Activated CD8-positive, alpha-beta memory T cell treated with anti-CD3 and anti-CD28 coated beads, Interleukin-2, amount 50 U/mL, for 24 hours (primary cell): ENCODE data around the gene MARVELD3.

ENCODE experiments used
- DNase-seq: peaks from one replicate; pipeline ENCODE4 v3.0.0-alpha.2; 2020; ENCODE audit errors: extremely low read depth

The MARVELD3 gene

DNA sequence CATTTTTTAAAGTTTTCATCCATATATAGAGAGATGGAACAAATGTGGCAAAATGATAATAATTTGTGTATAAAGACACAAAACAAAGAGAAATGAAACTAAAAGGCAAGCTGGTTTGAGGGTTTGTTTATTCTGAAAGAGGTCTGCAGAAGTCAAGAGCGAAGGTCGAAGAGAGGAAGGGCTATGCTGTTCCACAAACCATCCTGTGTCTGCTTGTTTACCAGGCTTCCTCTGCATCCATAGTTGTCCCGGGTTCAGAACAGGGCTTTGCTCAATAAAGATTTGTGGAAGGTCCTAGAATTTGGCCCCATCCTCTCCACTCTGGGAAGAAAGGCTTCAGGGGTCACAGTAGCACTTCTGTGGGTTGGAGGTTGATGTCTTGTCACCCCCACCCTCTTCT lies 2.4 kb upstream of the MARVELD3 start:
- no peak for DNase-seq

GRCh38 chr16:71625113-71625850 lies 702 bp upstream of the MARVELD3 start:
- DNase-seq = no peak

DNA sequence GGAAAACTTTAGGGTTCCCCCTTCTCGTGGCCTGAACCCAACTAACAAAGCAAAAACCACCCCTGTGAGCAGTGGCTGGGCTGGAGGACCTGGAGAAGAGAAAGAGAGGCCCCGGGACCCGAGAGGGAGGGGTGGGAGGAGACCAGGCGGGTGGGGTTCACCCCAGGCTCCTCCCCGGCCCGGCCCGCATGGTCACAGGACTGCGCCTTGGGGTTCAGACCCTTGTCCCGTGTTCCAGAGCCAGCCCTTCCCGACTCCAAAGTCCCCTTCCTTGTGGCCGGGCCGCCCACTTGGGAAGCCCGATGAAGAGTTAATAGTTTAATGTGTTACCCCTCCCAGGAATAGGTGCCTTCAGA lies 852 bp downstream of the MARVELD3 start:
- no peak for DNase-seq

- DNase-seq = no peak
Observed at GRCh38 chr16:71627731-71628181, 1.8 kb downstream of the MARVELD3 start.

DNA sequence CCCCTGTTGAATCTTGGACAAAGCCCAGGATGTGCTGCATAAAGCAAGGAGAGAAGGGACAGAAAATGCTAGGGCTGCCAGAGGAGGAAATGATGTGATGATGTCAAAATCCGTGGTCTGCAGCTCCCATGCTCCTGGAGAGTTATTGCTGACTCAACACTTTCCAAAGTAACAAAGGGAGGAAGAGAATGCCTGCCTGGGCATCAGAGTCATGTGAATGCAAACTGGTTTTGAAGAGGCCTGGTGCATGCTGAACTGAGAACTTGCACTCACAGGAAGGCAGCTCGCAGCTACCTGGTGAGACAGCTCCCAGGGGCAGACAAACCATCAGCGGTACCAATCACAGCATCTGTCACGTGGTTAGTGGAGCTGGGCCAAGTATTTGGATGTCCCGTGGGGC lies 2.8 kb downstream of the MARVELD3 start:
- DNase-seq = no peak

DNA sequence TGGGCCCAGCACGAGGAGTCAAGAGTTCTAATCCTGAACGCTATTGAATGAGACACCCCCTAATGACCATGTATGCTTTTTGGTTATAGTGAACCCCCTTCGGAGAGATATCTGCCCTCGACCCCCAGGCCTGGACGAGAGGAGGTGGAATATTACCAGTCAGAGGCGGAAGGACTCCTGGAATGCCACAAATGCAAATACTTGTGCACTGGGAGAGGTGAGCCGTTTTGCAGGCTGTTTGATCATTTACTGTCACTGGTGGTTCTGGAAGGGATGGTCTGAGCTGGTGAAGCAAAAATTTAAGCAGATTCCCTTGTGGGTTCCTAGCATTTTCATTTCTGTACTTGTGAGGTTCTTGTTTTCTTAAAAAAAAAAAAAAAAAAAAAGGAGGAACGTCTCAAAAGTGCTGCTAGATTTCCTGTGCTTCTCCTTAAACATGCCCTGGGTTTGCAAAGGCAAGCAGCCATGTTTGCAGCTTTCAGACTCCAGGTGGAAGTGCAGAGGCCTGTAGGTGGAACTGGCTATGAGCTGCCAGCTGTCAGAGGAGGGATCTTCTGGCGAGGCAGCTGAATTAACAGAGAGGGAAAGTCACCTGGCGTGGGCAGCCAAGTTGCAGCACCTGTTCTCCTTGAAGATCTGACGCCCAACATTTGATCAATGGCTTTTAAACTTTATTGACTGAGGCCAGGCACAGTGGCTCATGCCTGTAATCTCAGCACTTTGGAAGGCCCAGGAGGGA lies 3.5 kb downstream of the MARVELD3 start:
- DNase-seq = no peak

DNA sequence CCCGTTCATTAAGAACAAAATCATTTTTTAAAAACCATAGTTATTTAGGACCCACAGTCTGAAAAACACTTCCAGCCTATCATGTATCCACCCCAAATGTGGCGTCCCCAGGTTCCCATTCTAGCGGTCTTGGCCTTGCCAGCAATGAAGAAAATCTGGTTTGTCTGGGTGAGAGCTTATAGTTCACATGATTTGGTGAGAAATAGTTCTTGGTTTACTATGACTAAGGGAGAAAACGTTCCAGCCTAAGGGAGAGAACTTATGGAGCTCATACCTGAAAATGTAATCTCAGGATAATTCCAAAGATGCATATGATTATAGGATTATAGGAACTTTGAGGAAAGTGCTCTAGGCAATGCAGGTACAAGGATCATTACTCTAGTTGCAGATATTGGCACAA lies 4.8 kb downstream of the MARVELD3 start:
- DNase-seq = no peak

DNA sequence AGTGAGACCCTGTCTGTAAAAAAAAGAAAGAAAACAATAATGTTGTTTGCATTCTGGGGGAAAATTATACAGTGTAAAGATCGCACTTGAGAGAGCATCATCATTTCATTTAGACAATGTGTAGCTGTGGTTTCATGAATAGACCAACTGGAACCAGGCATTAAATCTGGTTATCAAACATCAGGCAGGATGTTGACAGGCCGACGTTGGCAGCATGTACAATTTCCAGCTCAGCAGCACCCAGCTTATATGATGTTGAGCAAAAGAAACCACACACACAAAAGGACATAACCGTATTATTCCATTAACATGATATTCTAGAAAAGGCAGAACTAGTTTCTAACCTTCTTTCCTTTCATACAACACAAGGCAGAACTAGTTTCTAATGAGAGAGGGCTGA lies 5.8 kb downstream of the MARVELD3 start:
- no peak for DNase-seq

GRCh38 chr16:71635632-71636031 lies 9.6 kb downstream of the MARVELD3 start:
- no peak for DNase-seq

DNA sequence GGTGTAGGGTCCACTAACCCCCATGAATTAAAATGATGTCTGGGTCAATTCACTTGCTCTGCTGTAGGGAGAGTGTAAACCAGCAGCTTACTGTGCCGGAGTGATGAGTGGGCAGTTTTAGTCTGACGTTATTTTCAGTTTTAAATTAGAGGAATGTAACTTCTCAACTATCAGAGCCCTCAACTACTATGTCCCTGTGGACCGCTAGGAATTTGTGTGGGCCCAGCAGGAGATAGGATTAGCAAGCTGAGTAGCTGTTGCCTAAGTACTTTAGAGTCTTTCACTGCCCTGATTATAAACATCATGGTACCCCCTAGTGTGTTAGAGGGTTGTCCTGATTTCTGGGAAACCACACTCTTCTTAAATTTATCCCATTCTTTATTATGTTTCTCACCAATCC lies 11.4 kb downstream of the MARVELD3 start:
- no peak for DNase-seq

DNA sequence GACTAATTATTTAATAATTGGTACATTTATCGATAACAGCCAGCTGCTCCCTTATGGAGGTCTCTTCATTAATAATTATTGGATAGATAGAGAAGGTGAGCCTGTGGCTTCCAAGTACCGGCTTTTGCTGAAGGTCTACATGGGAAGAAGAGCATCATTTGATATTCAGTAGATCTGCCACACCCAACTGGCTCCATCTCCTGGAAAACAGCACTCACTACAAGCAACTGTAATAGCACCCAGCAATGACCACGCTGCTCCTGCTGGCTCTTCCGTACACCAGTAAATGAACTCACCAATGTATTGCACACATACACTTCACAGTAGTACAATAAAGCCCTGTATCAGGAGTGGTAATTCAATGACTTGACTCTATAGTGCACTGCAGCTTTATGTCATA lies 19.5 kb downstream of the MARVELD3 start:
- DNase-seq = no peak

DNA sequence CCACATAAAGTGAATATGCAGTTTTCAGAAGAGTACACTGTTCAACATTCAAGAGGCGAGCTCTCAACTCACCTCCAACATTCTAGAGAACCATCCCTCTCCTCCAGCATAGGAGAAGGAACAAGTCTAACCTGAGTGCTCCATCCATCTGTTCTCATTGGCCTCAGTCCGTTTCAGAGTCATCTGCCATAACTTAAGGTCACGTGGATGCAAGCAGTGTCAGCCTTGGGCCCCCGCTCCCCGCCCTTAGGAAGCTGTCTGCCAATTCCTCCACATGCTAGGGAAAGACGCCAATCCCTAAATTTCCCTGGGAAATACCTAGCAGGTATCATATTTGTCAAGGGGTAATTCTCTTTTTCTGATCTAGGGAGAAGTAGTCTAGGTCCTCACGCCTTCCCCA lies 21.4 kb downstream of the MARVELD3 start:
- DNase-seq = no peak

DNA sequence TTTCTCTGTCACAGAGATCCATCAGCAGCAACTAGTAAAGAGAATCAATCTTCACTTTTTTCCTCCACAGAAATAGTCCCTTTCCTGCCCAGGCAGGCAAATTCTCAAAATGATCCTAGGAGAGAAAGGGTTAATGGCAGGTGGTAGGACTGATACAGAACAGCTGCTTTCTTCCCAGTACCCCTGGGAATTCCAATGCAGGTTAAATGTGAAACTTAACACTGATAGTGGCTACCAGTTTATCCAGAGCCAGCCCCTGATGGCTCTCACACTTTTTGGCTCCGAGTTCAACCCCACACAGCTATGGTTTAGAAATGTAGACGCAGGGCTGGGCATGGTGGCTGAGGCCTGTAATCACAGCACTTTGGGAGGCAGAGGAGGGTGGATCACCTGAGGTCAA lies 22.2 kb downstream of the MARVELD3 start:
- DNase-seq = no peak

DNA sequence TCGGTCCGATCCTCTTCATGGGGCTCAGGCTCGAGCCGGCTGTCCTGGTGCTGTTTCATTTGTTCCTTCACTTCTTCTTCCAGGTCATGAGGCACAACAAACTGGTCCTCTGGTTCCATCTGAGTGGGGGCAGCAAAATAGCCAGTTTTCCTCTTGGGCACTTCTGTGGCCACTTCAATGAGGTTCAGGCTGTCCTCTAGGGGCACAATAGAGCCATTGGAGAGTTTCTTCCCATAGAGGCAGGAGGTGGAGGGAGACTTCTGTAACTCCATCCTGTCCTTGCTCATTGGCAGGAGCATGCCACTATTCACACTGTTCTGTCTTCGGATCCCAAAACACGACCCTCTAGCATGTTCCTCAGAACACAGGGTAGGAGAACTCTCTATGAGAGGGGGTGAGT lies 22.9 kb downstream of the MARVELD3 start:
- no peak for DNase-seq

- no peak for DNase-seq
Observed at GRCh38 chr16:71649704-71650103, 23.7 kb downstream of the MARVELD3 start.

- no peak for DNase-seq
Observed at GRCh38 chr16:71658771-71659170, 32.8 kb downstream of the MARVELD3 start.

- no peak for DNase-seq
Observed at GRCh38 chr16:71659471-71659870, 33.5 kb downstream of the MARVELD3 start.

- DNase-seq = no peak
Observed at GRCh38 chr16:71666264-71666663, 40.3 kb downstream of the MARVELD3 start.

- DNase-seq = no peak
Observed at GRCh38 chr16:71666928-71667707, 41.1 kb downstream of the MARVELD3 start.

DNA sequence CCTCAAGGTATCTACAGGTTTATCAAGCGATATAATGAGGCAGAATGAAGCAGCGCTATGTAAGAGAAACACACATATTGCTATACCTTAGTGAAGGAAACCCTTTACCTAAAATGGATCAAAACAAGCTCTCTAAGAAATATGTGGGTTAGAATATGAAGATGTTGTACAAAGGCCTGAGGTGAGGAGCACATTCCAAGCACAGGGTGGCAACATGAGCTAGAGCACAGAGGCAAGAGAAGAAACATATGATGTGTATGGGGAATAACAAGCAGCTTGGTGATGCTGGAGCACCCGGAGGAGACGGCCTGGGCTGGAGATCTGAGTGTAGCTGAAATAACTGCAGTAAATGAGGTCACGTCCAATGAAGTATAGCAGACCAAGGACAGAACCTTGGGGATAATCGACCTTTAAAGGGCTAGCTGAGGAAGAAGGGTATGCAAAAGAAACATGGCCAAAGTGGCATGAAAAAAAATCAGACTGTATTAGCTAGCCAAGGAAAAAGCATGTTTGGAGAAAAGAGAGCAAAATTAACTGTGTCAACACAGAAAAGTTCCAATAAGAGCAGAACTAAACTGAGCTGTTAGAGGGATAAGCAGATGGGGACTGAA lies 44.0 kb downstream of the MARVELD3 start:
- no peak for DNase-seq

GRCh38 chr16:71670537-71670936 lies 44.6 kb downstream of the MARVELD3 start:
- DNase-seq = no peak

DNA sequence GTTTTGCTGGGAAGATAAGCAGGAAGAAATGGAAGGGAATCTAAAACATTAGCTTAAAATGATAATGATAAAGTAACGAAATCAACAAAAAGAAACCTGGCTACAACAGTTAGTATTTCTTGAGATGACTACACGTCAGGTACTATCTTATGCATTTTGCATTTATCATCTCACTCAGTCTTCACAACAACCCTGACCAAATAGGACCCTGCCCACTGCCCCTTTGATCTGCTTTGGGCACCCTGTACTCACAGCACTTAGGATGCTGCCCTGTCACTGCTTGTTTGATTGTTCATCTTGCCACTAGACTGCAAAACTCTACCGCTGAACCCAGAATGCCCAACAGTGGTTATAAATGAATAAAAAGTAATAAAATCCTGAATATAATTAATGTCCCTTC lies 45.2 kb downstream of the MARVELD3 start:
- DNase-seq = no peak
